GM11168 (cell line): ENCODE data around the gene ERMP1.
"Not testable (repeated sequence)": the region's sequence is repeated elsewhere in the genome, so short reads cannot be mapped to it uniquely, and the experiment has no call there.

ENCODE experiments used
- in situ Hi-C: fragments of 300-500 bp; cut with MboI; formaldehyde crosslinking; loops from one replicate; pipeline ENCODE4 v1.12.0; 2022; ENCODE audit warnings: low sequenced_read_pairs; ENCODE audit not compliant: unreplicated experiment

Gene ERMP1

DNA sequence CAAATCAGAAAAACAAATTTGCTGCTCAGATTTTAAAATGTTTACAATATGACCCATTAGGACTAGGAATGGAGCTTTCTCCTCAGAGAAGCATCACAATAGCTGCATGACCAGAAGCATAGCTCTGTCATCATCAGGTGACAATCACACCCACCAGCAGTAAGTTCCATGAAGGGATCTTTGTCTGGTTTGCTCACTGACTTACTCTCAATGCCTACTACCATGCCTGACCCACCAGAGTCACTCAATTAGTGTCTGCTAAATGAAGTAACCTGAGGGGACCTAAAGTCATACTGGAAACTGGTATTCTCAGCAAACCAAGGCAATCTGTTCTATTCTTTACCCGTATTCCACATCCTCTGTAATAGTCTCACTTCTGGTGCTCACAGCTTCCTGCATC lies 7.7 kb downstream of the ERMP1 start:
- in situ Hi-C loops: no loop called here

DNA sequence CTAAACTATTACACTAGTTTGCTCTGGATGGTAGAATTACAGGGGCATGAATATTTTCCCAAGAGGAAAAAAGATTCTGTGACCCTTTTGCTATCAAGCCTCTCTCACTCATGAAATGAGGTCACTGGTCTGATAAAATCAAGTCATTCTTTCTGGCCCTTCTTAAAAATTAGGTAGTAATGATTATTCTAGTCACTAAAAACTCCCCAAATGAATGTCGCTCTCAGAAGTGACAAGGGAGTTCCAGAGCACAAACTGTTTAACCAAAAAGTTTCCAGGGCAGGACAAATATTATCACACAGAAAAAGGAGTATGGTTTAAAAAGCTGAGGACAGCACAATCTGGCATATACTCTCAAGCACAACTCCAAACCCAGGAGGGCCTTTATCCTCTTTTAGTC lies 12.5 kb downstream of the ERMP1 start:
- in situ Hi-C loops: no loop called here

DNA sequence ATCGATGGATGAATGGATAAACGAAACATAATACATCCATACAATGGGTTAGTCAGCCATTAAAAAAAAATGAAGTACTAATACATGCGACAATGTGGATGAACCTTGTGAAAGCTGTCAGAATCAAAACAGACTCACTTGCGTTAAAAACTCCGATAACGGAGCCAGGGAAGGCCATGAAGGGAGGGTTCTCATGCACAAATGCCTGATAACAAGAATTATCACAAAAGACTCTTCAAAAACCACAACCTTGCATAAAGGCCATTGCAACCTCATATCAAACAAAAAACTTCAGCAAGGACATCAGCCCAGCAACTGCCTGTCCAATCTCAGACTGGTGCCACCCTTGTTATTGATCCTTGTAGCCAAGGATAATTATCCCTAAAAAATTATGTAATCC lies 13.7 kb downstream of the ERMP1 start:
- in situ Hi-C loops: no loop called here

DNA sequence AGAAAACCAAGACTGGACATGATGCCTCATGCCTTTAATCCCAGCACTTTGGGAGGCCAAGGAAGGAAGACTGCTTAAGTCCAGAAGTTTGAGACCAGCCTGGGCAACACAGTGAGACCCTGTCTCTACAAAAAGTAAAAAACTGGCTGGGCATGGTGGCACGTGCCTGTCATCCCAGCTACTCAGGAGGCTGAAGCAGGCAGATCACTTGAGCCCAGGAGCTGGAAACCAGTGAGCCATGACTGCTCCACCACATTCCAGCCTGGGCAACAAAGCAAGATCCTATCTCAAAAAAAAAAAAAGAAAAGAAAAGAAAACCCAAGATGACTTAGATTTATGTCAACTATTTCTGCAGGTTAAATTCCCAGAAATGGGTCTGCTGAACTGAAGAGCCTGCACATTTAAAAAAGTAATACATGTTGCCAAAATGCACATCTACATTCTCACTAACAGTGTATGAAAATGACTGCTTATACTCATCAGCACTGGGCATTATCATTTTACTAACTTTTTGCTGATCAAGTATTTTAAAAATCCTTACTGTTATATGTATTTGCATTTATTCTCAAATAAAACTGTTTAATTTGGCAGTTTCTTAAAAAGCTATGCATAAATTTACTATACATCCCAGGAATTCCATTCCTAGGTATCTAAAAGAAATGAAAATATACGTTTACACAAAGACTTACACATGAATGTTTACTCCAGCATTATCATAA lies 14.3 kb downstream of the ERMP1 start:
- in situ Hi-C loops: no loop called here

DNA sequence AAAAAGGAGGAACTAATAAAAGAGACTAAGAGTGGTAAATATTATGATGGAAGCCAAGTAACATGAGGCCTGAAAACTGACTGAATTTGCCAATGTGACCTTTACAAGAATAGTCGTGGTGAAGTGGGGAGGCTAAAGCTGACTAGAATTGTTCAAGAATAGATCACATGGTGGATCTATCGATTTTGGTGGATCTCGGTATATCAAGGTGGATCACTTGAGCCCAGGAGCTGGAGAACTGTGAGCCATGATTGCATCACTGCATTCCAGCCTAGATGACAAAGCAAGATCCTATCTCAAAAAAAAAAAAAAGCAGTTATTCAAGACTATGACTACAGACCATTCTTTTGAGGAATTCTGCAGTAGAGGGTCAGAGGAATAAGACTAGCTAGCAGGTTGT lies 15.1 kb downstream of the ERMP1 start:
- in situ Hi-C loops: no loop called here

DNA sequence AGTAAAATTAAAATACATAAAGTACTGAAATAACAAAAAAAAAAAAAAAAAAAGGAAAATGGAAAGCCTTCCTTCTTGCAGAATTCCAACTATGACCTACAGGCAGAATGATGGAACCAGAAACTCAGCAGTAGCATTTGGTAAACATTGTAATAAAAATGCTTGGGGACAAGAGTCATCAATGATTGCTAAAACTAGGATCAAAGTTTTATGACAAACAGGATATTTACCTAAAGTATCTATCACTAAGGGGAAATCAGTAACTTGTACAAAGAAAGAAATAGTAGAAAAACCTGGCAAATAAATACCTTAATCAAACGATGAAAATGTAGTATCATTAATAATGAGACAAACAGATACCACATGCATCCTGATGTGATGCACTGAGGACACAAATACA lies 17.5 kb downstream of the ERMP1 start:
- in situ Hi-C loops: no loop called here

DNA sequence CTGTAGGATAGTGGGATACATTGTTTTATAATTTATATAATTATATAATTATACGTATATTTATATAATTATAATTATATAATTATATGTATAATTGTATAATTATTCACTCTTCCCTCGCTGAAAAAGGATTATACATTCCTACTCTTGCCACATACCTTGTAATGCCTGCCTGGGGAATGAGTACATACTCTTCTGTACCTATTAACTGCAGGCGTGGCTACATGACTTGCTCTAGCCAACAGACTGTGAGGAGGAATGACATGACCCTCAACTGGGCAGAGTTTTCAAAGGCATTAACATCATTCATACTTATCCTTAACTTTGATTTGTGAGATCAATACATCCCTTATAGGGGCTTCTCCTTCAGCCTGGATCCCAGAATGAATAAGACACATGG lies 19.1 kb downstream of the ERMP1 start:
- in situ Hi-C loops: no loop called here

DNA sequence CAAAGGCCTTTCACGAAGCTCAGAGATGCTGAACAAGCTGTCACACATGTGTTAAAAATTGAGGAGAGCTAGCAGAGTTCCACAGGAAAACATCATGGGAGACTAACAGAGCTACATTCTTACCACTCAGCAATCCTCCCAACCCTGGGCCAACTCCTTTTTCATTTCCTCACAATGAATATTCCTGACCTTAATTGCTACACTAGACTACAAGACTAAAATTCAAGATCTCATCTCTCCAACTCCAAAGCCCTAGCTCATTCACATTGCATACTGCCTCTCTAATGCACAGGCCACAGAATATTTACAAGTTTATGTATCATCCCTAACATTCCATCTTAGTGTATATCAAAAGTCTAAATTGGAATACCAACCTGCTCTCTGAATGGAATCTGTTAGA lies 21.2 kb downstream of the ERMP1 start:
- in situ Hi-C loops: no loop called here

DNA sequence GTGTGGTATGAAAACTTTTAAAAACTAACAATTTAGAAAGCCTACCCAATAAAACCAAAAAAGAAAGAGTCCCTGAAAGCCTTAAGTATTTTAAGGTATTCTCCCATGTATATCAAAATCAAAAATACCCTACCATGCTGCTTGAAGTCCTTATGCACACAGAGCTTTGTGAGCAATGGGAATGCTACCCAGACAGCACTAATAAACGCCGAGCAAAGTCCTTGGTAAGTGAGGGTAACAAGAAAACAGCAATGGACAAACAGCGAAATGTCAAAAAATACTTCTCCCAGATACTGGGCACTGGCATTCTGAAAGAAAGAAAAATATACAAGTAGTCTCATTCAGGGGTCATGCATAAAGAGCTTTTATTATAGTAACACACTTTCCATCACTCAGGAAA lies 27.4 kb downstream of the ERMP1 start:
- in situ Hi-C loops: no loop called here

DNA sequence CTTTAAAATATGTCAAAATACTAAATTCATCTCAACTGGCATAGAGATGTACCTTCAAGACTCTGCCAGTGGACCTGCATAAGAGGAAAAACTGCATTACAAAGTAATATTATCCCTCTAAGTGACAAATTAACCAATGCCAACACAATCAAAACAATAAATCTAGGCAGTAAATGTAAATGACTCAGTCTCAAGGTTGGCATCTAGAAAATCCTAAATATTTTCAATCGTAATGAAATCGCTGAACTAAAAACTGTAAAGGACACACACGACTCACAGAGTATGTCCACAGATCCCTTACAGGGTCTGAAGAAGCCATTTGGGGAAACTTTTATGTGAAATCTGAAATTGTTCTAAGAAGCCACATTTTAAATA lies 31.2 kb downstream of the ERMP1 start:
- in situ Hi-C loops: no loop called here

DNA sequence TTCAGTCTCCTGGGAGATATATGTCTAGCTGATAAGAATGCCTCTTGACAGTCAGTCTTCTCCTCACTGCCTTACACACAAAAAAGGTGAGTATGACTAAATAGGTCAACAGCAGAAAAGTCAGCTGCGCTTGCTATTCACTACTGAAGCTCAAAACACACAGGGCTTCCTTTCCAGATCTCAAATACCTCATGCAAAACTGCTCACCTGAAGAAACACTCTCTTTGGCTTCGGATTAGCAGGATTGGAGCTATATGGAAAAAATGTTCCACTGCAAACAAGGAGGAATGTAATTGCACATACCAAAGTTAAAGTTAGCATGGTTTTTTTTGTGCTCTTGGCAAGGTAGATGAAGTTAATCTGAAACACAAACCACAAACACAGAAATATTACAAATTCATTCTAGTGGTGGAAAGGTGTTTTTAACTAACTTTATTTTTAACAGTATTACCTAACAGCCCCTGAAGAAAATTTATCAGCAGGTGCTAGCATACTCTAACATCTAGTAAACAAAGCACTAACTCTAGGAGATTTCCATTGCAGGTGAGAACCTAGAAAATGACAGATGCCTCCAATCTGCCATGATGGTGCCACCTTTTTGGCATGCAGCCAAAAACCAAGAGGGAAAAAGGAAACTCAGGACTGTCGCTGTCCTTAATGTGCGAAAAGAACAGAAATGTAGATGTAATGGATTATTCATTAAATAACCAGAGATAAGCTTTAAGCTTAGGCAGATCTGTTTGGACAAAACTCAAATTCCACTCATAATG lies 31.8 kb downstream of the ERMP1 start:
- in situ Hi-C loops: no loop called here

DNA sequence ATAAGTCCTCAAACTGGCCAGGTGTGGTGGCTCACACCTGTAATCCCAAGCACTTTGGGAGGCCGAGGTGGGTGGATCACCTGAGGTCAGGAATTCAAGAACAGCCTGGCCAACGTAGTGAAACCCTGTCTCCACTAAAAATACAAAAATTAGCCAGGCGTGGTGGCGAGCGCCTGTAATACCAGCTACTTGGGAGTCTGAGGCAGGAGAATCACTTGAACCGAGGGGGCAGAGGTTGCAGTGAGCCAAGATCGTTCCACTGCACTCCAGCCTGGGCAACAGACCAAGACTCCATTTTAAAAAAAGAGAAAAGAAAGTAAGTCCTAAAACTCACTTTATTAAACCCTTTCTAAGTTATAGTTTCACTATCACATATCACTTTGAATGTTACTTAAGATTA lies 32.5 kb downstream of the ERMP1 start:
- in situ Hi-C loops: not testable (repeated sequence)

DNA sequence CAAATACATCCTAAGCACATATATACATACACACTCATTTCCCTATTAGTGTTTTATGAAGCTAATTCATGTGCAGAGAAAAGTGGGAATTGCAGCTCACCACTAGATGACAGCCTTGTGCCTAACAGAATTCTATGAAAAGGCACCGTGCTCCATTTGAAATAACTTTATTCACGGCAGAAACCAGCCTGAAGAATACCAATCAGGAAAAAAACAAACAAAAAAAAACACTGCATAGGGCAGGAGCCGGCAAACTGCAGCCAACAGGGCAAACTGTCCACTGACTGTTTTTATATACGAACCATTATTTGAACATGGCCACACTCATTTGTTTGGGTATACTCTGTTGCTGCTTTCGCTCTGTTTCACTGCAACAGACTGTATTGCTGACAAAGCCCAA lies 33.6 kb downstream of the ERMP1 start:
- in situ Hi-C loops: no loop called here

DNA sequence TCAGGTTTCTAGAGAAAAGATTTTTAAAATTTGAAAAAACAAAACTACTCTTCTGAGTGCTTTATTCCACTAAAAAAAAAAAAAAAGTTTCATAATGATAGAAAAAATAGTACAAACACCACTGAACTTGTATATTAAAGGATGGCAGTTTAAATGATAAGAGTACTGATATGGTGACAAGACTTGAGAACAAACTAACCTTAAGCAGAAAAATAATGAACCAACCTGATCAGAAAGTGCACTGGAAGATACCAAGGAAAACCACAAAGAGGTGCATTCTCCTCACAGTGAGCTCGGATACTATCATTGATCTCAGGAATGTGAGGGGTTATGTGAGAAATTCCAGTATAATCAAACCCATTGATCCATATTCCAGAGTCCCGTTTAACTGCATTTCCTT lies 34.3 kb downstream of the ERMP1 start:
- in situ Hi-C loops: no loop called here

DNA sequence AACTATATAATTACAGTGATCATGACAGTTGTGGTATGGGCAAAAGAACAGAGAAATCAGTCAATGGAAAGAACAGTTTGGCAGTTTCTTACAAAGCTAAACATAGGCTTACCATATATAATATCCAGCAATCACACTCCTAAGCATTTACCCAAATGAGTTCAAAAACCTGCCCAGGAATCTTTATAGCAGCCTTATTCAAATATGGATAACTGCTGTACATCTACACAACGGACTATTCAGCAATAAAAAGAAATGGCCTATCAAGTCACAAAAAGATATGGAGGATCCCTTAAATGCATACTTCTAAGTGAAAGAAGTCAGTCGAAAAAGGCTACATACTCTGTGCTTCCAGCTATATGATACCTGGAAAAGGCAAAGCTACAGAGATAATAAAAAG lies 36.6 kb downstream of the ERMP1 start:
- in situ Hi-C loops: no loop called here

DNA sequence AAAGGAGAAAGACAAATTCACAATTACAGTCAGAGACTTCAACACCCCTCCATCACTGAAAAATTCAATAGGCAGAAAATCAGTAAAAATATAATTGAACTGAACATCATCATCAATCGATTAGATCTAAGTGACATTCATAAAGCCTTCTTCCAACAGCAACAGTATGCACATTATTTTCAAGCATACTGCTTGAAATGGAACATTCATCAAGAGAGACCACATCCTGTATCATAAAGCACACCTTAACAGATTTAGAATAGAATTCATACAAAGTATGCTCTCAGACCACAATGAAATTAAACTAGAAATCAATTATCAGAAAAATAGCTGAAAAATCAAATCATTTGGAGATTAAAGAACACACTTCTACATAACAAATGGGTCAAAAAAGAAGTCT lies 39.1 kb downstream of the ERMP1 start:
- in situ Hi-C loops: no loop called here

DNA sequence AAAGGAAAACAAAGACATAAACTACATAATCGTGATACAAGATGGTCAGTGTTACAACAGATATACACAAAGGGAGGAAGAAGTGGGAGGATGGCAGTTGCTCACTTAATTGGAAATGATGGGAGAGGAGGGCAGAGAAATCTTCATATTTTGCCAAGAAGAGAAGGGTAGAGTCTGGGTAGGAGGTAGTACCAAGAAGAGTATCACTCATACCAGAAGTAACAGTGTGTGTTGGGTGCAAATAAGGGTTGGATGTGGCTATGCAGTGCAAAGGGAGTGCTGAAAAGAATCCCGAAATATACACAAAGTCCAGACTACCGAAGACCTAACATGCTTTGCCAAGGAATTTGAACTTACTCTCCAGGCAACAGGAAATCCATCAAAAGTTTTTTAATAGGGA lies 41.0 kb downstream of the ERMP1 start:
- in situ Hi-C loops: no loop called here

DNA sequence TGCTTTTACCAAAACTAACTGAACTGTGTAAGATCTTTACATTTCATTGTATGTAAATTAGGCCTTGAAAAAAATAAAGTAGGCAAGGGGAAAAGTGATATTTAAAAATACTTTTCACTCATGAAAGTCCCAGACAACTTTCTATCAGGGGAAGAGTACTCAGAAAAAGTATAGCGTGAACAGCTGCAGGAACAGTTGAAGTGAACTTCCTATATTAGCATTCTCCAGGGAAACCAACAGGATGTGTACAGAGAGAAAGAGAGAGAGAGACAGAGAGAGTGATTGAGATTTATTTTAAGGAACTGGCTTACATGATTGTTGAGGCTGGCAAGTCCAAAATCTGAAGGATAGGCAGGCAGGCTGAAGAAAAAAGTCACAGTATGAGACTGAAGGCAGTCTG lies 42.0 kb downstream of the ERMP1 start:
- in situ Hi-C loops: no loop called here

DNA sequence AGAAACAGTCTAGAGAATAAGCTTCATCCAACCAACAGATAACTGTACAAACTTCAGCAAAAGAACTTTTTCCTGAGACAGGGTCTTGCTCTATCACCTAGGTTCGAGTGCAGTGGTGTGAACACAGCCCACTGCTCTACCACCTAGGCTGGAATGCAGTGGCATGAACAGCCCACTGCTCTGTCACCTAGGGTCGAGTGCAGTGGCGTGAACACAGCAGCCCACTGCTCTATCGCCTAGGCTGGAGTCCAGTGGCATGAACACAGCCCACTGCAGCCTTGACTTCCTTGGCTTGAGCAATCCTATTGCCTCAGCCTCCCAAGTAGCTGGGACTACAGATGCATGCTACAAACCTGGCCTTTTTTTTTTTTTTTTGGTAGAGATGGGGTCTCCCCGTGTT lies 43.4 kb downstream of the ERMP1 start:
- in situ Hi-C loops: no loop called here

DNA sequence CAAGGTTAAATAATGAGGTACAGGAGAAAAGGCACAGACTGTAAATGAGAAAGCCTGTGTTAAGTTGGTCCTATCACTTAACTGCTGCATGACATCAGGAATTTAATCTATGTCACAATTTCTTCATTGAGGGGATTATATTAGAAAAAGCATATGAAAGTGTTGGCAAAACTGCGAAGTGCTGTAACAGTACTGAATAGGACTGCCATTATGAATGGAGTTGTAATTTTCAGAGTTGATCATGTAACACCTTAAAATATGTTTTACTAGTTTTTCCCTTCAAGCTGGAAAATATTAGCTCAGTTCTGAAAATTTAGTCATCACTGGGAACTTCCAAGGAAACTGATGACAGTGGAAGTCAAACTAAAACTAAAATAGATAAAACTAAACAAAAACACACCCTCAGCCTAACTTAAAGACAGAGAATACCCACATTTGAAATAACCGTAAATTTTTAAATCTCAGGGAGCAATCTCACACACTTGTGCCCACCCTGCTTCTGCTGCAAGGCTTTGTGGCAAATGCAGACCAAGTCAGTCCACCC lies 45.1 kb downstream of the ERMP1 start:
- in situ Hi-C loops: no loop called here

DNA sequence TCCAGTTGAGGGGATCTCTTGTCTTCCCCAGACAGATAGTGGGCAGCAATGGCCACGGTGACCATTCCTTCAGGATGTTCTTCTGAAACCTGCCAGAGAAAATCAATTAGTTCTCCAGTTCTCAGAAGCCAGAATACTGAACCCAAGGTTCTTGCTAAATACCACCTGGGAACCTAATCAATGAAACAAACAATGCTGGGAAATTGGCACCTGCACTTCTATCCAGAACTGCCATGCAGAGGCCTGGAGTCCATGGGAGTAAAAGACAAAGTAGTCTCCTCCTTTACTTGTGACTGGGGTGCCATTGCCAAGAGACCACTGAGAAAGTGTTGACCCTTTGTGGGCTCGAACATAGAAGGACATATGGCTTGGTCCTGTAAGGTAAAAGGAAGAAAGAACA lies 45.7 kb downstream of the ERMP1 start:
- in situ Hi-C loops: no loop called here
